Thyroid gland (tissue), 4 donors: Measurements from ENCODE around the gene FBXO3. TPM values are rescaled to one million over a fixed set of nuclear protein-coding genes. Genes with fewer than 3 reads are reported as not detected.
A peak's percentile ranks its signal among the peaks of the same experiment; 100 is the strongest.

Source experiments
- DNase-seq, 2 donors: peaks; one replicate each; pipeline ENCODE4 v3.0.0-alpha.2; 2019
- H3K27ac ChIP-seq, 3 donors: fragments of 200-600 bp; sonication (generic); 1 replicate in 2 of 3; 2 replicates in 1 of 3; pipeline ENCODE4 v1.5.1; 2016 to 2019; ENCODE audit warnings: mild to moderate bottlenecking in 1 of 3, moderate library complexity in 1 of 3
- H3K27me3 ChIP-seq: fragments of 200-600 bp; sonication (generic); one replicate; pipeline ENCODE4 v1.5.1; 2019
- H3K36me3 ChIP-seq, 2 donors: fragments of 200-600 bp; sonication (generic); one replicate each; pipeline ENCODE4 v1.5.1; 2016 to 2019
- H3K4me1 ChIP-seq, 2 donors: fragments of 200-600 bp; sonication (generic); one replicate each; pipeline ENCODE4 v1.5.1; 2017 to 2019
- H3K4me3 ChIP-seq, 3 donors: fragments of 200-600 bp; sonication (generic); replicated peaks in 1 of 3; 1 replicate in 2 of 3; 2 replicates in 1 of 3; pipeline ENCODE4 v1.5.1; 2016; ENCODE audit warnings: mild to moderate bottlenecking in 1 of 3
- H3K9me3 ChIP-seq: fragments of 200-600 bp; sonication (generic); one replicate; pipeline ENCODE4 v1.5.1; 2017
- CTCF ChIP-seq, 6 experiments: fragments of 200-600 bp in 3 of 6; fragments of 450-650 bp in 3 of 6; sonication (generic) in 3 of 6; IDR thresholded peaks; one replicate each; pipeline ENCODE4 v1.5.1; 2016 to 2019; ENCODE audit warnings: antibody characterized with exemption in 6 of 6, mild to moderate bottlenecking in 2 of 6, inconsistent platforms in 1 of 6, moderate library complexity in 1 of 6
- POLR2A ChIP-seq, 2 donors: fragments of 450-650 bp; IDR thresholded peaks; one replicate each; pipeline ENCODE4 v1.6.1; 2017; ENCODE audit warnings: antibody characterized with exemption in 2 of 2, mild to moderate bottlenecking in 2 of 2, moderate library complexity in 1 of 2
- WGBS, 2 donors: methylation state at CpG; one replicate each; pipeline ENCODE4 v1.1.5; 2017; 5-methylcytosine and 5-hydroxymethylcytosine counted together
- intact Hi-C: fragments of 100-400 bp; cut with DNase I; formaldehyde crosslinking; loops from one replicate; pipeline ENCODE4 v1.15.1; 2023
- total RNA-seq, 4 donors: library from RNA; depleted of rRNA; stranded (reverse); fragments of >200 nt; gene quantifications; one replicate each; pipeline ENCODE4 v1.2.3, GENCODE V29; 2016

Gene FBXO3
- total RNA-seq, 4 donors from 2014 or later: 55.8 to 82.0 (median 57.7) TPM

- peaks cover 21 to 46% of the 10 kb centered on the region in 2 donors for H3K36me3 ChIP-seq
- no peak overlapping the region for H3K4me3 ChIP-seq
- TF ChIP-seq CTCF (IDR thresholded peaks at IDR 0.05) (peak in 2 of 6 experiments; percentile 28 to 34), POLR2A (IDR thresholded peaks at IDR 0.05) (no peak)
- WGBS, 2 donors: 86 to 91% methylated on average over 2 of the region's 2 CpGs
- intact Hi-C loops: no loop called here
- H3K27me3 ChIP-seq: no peaks in the 10 kb centered on the region
- no peak overlapping the region for H3K27ac ChIP-seq
- peaks cover 0 to 5% of the 10 kb centered on the region in 2 donors for H3K4me1 ChIP-seq
- no peak for DNase-seq
- H3K9me3 ChIP-seq: no peaks in the 10 kb centered on the region
Measured at GRCh38 chr11:33716243-33716642, 58.1 kb downstream of the FBXO3 start.

GRCh38 chr11:33713856-33714398, 60.4 kb downstream of the FBXO3 start:
- H3K36me3 ChIP-seq: peaks cover 29 to 58% of the 10 kb centered on the region in 2 donors
- 74 to 75% methylated on average over 4 of the region's 4 CpGs for WGBS, 2 donors
- intact Hi-C loops: no loop called here
- TF ChIP-seq CTCF (IDR thresholded peaks at IDR 0.05) (no peak), POLR2A (IDR thresholded peaks at IDR 0.05) (no peak)
- peaks cover 0 to 5% of the 10 kb centered on the region in 2 donors for H3K4me1 ChIP-seq
- H3K27ac ChIP-seq: no peak overlapping the region
- no peaks in the 10 kb centered on the region for H3K9me3 ChIP-seq
- no peak for DNase-seq
- no peaks in the 10 kb centered on the region for H3K27me3 ChIP-seq
- no peak overlapping the region for H3K4me3 ChIP-seq

GRCh38 chr11:33713151-33713855, 61.0 kb downstream of the FBXO3 start:
- H3K36me3 ChIP-seq: peaks cover 34 to 59% of the 10 kb centered on the region in 2 donors
- no peak for TF ChIP-seq POLR2A (IDR thresholded peaks at IDR 0.05)
- TF ChIP-seq CTCF (IDR thresholded peaks at IDR 0.05): no peak
- H3K27me3 ChIP-seq: no peaks in the 10 kb centered on the region
- peaks cover 0 to 5% of the 10 kb centered on the region in 2 donors for H3K4me1 ChIP-seq
- no peak overlapping the region for H3K27ac ChIP-seq
- H3K9me3 ChIP-seq: no peaks in the 10 kb centered on the region
- WGBS, 2 donors: 90 to 92% methylated on average over 5 of the region's 5 CpGs
- H3K4me3 ChIP-seq: no peak overlapping the region
- DNase-seq: no peak
- intact Hi-C loops: no loop called here

- no peaks in the 10 kb centered on the region for H3K27me3 ChIP-seq
- H3K9me3 ChIP-seq: no peaks in the 10 kb centered on the region
- no peak for DNase-seq
- no peak for TF ChIP-seq POLR2A (IDR thresholded peaks at IDR 0.05)
- TF ChIP-seq CTCF (IDR thresholded peaks at IDR 0.05): no peak
- H3K27ac ChIP-seq: no peak overlapping the region
- peaks cover 34 to 50% of the 10 kb centered on the region in 2 donors for H3K36me3 ChIP-seq
- intact Hi-C loops: no loop called here
- WGBS, 2 donors: 91 to 92% methylated on average over 3 of the region's 3 CpGs
- no peak overlapping the region for H3K4me3 ChIP-seq
- peaks cover 0 to 5% of the 10 kb centered on the region in 2 donors for H3K4me1 ChIP-seq
Measured at GRCh38 chr11:33712436-33712835, 61.9 kb downstream of the FBXO3 start.

- intact Hi-C loops: no loop called here
- no peak for TF ChIP-seq CTCF (IDR thresholded peaks at IDR 0.05)
- no peak for TF ChIP-seq POLR2A (IDR thresholded peaks at IDR 0.05)
- DNase-seq: no peak
- no peak overlapping the region for H3K27ac ChIP-seq
- no peak overlapping the region for H3K4me3 ChIP-seq
- WGBS, 2 donors: 60 to 79% methylated on average over 3 of the region's 3 CpGs
- no peaks in the 10 kb centered on the region for H3K9me3 ChIP-seq
- H3K4me1 ChIP-seq: peaks cover 0 to 13% of the 10 kb centered on the region in 2 donors
- H3K27me3 ChIP-seq: no peaks in the 10 kb centered on the region
- peaks cover 21 to 38% of the 10 kb centered on the region in 2 donors for H3K36me3 ChIP-seq
Measured at GRCh38 chr11:33709466-33709865, 64.9 kb downstream of the FBXO3 start.
